ENCODE data around the gene ZFYVE27. TPM values are rescaled to one million over a fixed set of nuclear protein-coding genes. Genes with fewer than 3 reads are reported as not detected.

The ZFYVE27 gene
- total RNA-seq, 1 experiment from 2014 or later = 41.6 TPM

DNA sequence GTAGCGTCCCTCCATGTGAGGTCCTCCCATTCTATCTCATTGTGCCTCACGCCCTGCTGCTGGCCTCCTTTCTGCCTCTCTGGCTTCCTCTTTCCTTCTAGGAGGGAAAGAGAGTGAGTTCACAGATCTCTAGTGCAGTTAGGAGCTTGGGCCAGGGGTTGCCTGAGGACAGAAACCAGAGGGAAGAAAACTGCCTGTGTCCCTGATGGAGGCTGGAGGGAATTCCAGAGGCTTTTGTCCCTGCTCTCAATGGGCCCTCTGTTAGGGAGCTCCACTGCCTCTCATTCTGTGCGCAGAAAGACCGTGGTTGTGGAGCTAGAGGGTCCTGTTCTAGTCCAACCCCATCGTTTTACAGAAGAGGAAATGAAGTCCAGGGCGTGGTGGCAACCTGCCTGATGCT, 18.8 kb upstream of the ZFYVE27 start:
- H3K9me3 Mint-ChIP-seq (ENCODE audit: unreplicated experiment) = no peaks in the 10 kb centered on the region
- H3K36me3 Mint-ChIP-seq (ENCODE audit: insufficient read depth, unreplicated experiment) = peaks cover 17% of the 10 kb centered on the region
- Histone ChIP-seq H3K4me3 (ENCODE audit: low read depth, low read length) (no peak overlapping the region), H3K9me3 (no peaks in the 10 kb centered on the region), H3K27me3 (replicated peaks; ENCODE audit: control insufficient read depth, insufficient read depth, low read length) (no peaks in the 10 kb centered on the region), H3K4me1 (peaks cover 13% of the 10 kb centered on the region), H3K36me3 (ENCODE audit: control insufficient read depth, insufficient read depth, low read length) (no peaks in the 10 kb centered on the region)
- no peak for DNase-seq
- TF ChIP-seq, protein P1, sequence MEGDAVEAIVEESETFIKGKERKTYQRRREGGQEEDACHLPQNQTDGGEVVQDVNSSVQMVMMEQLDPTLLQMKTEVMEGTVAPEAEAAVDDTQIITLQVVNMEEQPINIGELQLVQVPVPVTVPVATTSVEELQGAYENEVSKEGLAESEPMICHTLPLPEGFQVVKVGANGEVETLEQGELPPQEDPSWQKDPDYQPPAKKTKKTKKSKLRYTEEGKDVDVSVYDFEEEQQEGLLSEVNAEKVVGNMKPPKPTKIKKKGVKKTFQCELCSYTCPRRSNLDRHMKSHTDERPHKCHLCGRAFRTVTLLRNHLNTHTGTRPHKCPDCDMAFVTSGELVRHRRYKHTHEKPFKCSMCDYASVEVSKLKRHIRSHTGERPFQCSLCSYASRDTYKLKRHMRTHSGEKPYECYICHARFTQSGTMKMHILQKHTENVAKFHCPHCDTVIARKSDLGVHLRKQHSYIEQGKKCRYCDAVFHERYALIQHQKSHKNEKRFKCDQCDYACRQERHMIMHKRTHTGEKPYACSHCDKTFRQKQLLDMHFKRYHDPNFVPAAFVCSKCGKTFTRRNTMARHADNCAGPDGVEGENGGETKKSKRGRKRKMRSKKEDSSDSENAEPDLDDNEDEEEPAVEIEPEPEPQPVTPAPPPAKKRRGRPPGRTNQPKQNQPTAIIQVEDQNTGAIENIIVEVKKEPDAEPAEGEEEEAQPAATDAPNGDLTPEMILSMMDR (IDR thresholded peaks at IDR 0.05; ENCODE audit: insufficient read depth in 1 of 2, low read depth in 1 of 2, low read length in 1 of 2, severe bottlenecking in 1 of 2, unreplicated experiment in 1 of 2) = no peak
- CTCF ChIA-PET = interaction anchor here (2.6 kb wide), 1 partner anchor 9 kb away, joined by 8 read pairs; no protein-coding TSS in a partner anchor
- POLR2A ChIA-PET = no interaction called here
- H3K4me1 Mint-ChIP-seq (ENCODE audit: low read depth, unreplicated experiment) = peaks cover 12% of the 10 kb centered on the region
- no peaks in the 10 kb centered on the region for H3K27me3 Mint-ChIP-seq (ENCODE audit: insufficient read depth, unreplicated experiment)
- no peak overlapping the region for H3K27ac Mint-ChIP-seq (ENCODE audit: unreplicated experiment)
- intact Hi-C loops (cut with micrococcal nuclease; ENCODE audit: unreplicated experiment) = loop anchor here (5.0 kb wide), 1 partner anchor 36 kb away; no protein-coding TSS in a partner anchor
- no TSS peak for BruUV-seq (replicated peaks)
- no peak overlapping the region for H3K4me3 Mint-ChIP-seq (ENCODE audit: unreplicated experiment)

GRCh38 chr10:97718659-97719142, 18.2 kb upstream of the ZFYVE27 start:
- Mint-ChIP-seq H3K27me3 (ENCODE audit: insufficient read depth, unreplicated experiment) (no peaks in the 10 kb centered on the region), H3K27ac (ENCODE audit: unreplicated experiment) (no peak overlapping the region), H3K36me3 (ENCODE audit: insufficient read depth, unreplicated experiment) (peaks cover 17% of the 10 kb centered on the region), H3K9me3 (ENCODE audit: unreplicated experiment) (no peaks in the 10 kb centered on the region), H3K4me3 (ENCODE audit: unreplicated experiment) (no peak overlapping the region), H3K4me1 (ENCODE audit: low read depth, unreplicated experiment) (peaks cover 11% of the 10 kb centered on the region)
- intact Hi-C loops (cut with micrococcal nuclease; ENCODE audit: unreplicated experiment) = loop anchor here (5.0 kb wide), 1 partner anchor 36 kb away; no protein-coding TSS in a partner anchor
- DNase-seq = peak; percentile 50 to 77
- ChIA-PET POLR2A (no interaction called here), CTCF (interaction anchor here (0.8 to 2.6 kb wide), 2 partner anchors 9 to 12 kb away, joined by 3 to 8 read pairs; no protein-coding TSS in a partner anchor)
- Histone ChIP-seq H3K4me3 (ENCODE audit: low read depth, low read length) (no peak overlapping the region), H3K4me1 (peaks cover 13% of the 10 kb centered on the region; the same call in 1 of the 2 replicates), H3K9me3 (no peaks in the 10 kb centered on the region), H3K36me3 (ENCODE audit: control insufficient read depth, insufficient read depth, low read length) (no peaks in the 10 kb centered on the region), H3K27me3 (replicated peaks; ENCODE audit: control insufficient read depth, insufficient read depth, low read length) (no peaks in the 10 kb centered on the region)
- TF ChIP-seq, protein P1 (IDR thresholded peaks at IDR 0.05; ENCODE audit: insufficient read depth in 1 of 2, low read depth in 1 of 2, low read length in 1 of 2, severe bottlenecking in 1 of 2, unreplicated experiment in 1 of 2) = no peak
- BruUV-seq (replicated peaks) = no TSS peak

DNA sequence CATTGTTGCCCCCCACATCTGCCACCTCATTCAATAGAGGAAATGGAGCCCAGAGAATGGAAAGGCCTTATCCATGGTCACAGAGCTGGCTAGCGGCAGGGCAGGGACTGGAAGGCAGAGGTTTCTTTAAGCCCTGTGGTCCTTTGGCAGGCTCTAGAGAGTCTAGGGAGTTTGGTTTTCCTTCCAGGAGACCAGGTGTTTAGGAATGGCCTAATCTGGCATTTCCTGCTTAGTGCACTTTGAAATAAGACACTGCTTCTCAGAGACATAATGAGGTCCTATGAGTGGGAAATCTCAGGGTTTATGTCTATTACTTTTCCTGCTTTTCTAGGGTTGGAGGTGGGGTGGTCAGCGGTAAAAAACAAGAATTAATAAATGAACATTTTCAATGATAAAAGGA, 17.3 kb upstream of the ZFYVE27 start:
- no peaks in the 10 kb centered on the region for H3K27me3 Mint-ChIP-seq (ENCODE audit: insufficient read depth, unreplicated experiment)
- no TSS peak for BruUV-seq (replicated peaks)
- TF ChIP-seq, protein P1 (IDR thresholded peaks at IDR 0.05; ENCODE audit: insufficient read depth in 1 of 2, low read depth in 1 of 2, low read length in 1 of 2, severe bottlenecking in 1 of 2, unreplicated experiment in 1 of 2) = no peak
- Histone ChIP-seq H3K4me1 (peaks cover 13% of the 10 kb centered on the region; the same call in 1 of the 2 replicates), H3K36me3 (ENCODE audit: control insufficient read depth, insufficient read depth, low read length) (no peaks in the 10 kb centered on the region), H3K27me3 (replicated peaks; ENCODE audit: control insufficient read depth, insufficient read depth, low read length) (no peaks in the 10 kb centered on the region), H3K9me3 (no peaks in the 10 kb centered on the region), H3K4me3 (ENCODE audit: low read depth, low read length) (no peak overlapping the region)
- intact Hi-C loops (cut with micrococcal nuclease; ENCODE audit: unreplicated experiment) = loop anchor here (5.0 kb wide), 1 partner anchor 37 kb away; no protein-coding TSS in a partner anchor
- DNase-seq = no peak
- H3K4me3 Mint-ChIP-seq (ENCODE audit: unreplicated experiment) = no peak overlapping the region
- peaks cover 9% of the 10 kb centered on the region for H3K36me3 Mint-ChIP-seq (ENCODE audit: insufficient read depth, unreplicated experiment)
- peaks cover 17% of the 10 kb centered on the region for H3K4me1 Mint-ChIP-seq (ENCODE audit: low read depth, unreplicated experiment)
- no peak overlapping the region for H3K27ac Mint-ChIP-seq (ENCODE audit: unreplicated experiment)
- no peaks in the 10 kb centered on the region for H3K9me3 Mint-ChIP-seq (ENCODE audit: unreplicated experiment)
- ChIA-PET CTCF (interaction anchor here (0.8 to 2.6 kb wide), 2 partner anchors 10 to 11 kb away, joined by 3 to 8 read pairs; no protein-coding TSS in a partner anchor), POLR2A (no interaction called here)
